SU-DHL-6 (cell line): ENCODE measurements around the gene GYPA.
"Not testable (repeated sequence)": the region's sequence is repeated elsewhere in the genome, so short reads cannot be mapped to it uniquely, and the experiment has no call there.

Source experiments
- H2AFZ ChIP-seq: fragments of 200-600 bp; sonication (generic); 2 replicates; pipeline ENCODE4 v1.6.1; 2014; ENCODE audit warnings: low read depth, mild to moderate bottlenecking, moderate library complexity, mixed read lengths, antibody characterized with exemption, low read length; ENCODE audit not compliant: severe bottlenecking
- H3F3A ChIP-seq: fragments of 200-600 bp; shearing (Covaris generic); 2 replicates; pipeline ENCODE4 v1.6.0; 2016; ENCODE audit warnings: antibody characterized with exemption, mild to moderate bottlenecking; ENCODE audit not compliant: insufficient read depth
- H3K27ac ChIP-seq: fragments of 200-600 bp; sonication (generic); 2 replicates; pipeline ENCODE4 v1.5.1; 2016; ENCODE audit warnings: low read depth, mild to moderate bottlenecking, low read length, moderate library complexity, mixed read lengths
- H3K27me3 ChIP-seq: fragments of 200-600 bp; sonication (generic), shearing (Covaris generic); 2 replicates; pipeline ENCODE4 v1.6.0; 2014; ENCODE audit warnings: mild to moderate bottlenecking, low read length
- H3K36me3 ChIP-seq: fragments of 200-600 bp; sonication (generic); 2 replicates; pipeline ENCODE4 v1.6.1; 2014; ENCODE audit warnings: mild to moderate bottlenecking, low read length, mixed read lengths
- H3K4me2 ChIP-seq: fragments of 300-600, 200-600 bp; shearing (Covaris generic), sonication (generic); 2 replicates; pipeline ENCODE4 v1.6.0; 2014; ENCODE audit warnings: low read length, low read depth, mild to moderate bottlenecking; ENCODE audit not compliant: poor library complexity, severe bottlenecking
- H3K4me3 ChIP-seq: fragments of 200-600 bp; sonication (generic); 2 replicates; pipeline ENCODE4 v1.5.1; 2014; ENCODE audit warnings: antibody characterized with exemption, low read length, mild to moderate bottlenecking, mixed read lengths; ENCODE audit not compliant: insufficient read depth, poor library complexity, severe bottlenecking
- H3K79me2 ChIP-seq: fragments of 200-600 bp; sonication (generic); 2 replicates; pipeline ENCODE4 v1.6.1; 2014; ENCODE audit warnings: mild to moderate bottlenecking, low read length, moderate library complexity; ENCODE audit not compliant: insufficient read depth
- H3K9ac ChIP-seq: fragments of 200-600 bp; sonication (generic); 2 replicates; pipeline ENCODE4 v1.7.0; 2014; ENCODE audit warnings: mild to moderate bottlenecking, low read length
- H3K9me2 ChIP-seq: fragments of 200-600 bp; sonication (generic); replicated peaks from 2 replicates; pipeline ENCODE4 v1.6.1; 2014; ENCODE audit warnings: low read length; ENCODE audit not compliant: insufficient read depth
- H3K9me3 ChIP-seq: fragments of 200-600 bp; sonication (generic); 2 replicates; pipeline ENCODE4 v1.6.1; 2014; ENCODE audit warnings: low read length, mixed read lengths; ENCODE audit not compliant: insufficient read depth
- H4K20me1 ChIP-seq: fragments of 200-600 bp; sonication (generic); 2 replicates; pipeline ENCODE4 v1.6.1; 2014; ENCODE audit warnings: low read depth, mild to moderate bottlenecking, antibody characterized with exemption, low read length, moderate library complexity, mixed read lengths
- CTCF ChIP-seq: fragments of 200-600 bp; sonication (generic); IDR thresholded peaks from one replicate; pipeline ENCODE4 v1.5.1; 2017; ENCODE audit warnings: antibody characterized with exemption, mild to moderate bottlenecking, low read length, moderate library complexity; ENCODE audit not compliant: insufficient read depth, poor library complexity, severe bottlenecking
- EZH2phosphoT487 ChIP-seq: fragments of 200-600 bp; sonication (generic), shearing (Covaris generic); conservative IDR thresholded peaks from 2 replicates; pipeline ENCODE4 v1.6.1; 2018; ENCODE audit warnings: mild to moderate bottlenecking, antibody characterized with exemption, low read length, moderate library complexity, mixed read lengths

GYPA gene

GRCh38 chr4:144090744-144091143 is 49.8 kb downstream of the GYPA start:
- Histone ChIP-seq H4K20me1 (no peaks in the 10 kb centered on the region), H3K27me3 (no peaks in the 10 kb centered on the region), H3K36me3 (no peaks in the 10 kb centered on the region)

GRCh38 chr4:144082053-144082452 is 58.5 kb downstream of the GYPA start:
- not testable (repeated sequence) for H3F3A ChIP-seq, H3K27me3 ChIP-seq, H3K9me3 ChIP-seq, H3K4me2 ChIP-seq, H3K27ac ChIP-seq, H3K9me2 ChIP-seq, H4K20me1 ChIP-seq, H3K4me3 ChIP-seq, H3K9ac ChIP-seq, H2AFZ ChIP-seq, H3K79me2 ChIP-seq, H3K36me3 ChIP-seq

More at GRCh38 chr4:144090744-144091143, 49.8 kb downstream of the GYPA start:
- no peak overlapping the region for H3K9ac ChIP-seq
- H3K79me2 ChIP-seq: no peaks in the 10 kb centered on the region
- H3K27ac ChIP-seq: no peak overlapping the region
- no peak overlapping the region for H2AFZ ChIP-seq
- no peaks in the 10 kb centered on the region for H3F3A ChIP-seq
- TF ChIP-seq EZH2phosphoT487 (no peak), CTCF (no peak)
- no peaks in the 10 kb centered on the region for H3K9me2 ChIP-seq
- no peak overlapping the region for H3K4me2 ChIP-seq
- no peak overlapping the region for H3K4me3 ChIP-seq
- H3K9me3 ChIP-seq: no peaks in the 10 kb centered on the region

- H3K9me3 ChIP-seq, H4K20me1 ChIP-seq, H3K27ac ChIP-seq, H3K4me2 ChIP-seq, H2AFZ ChIP-seq, H3K79me2 ChIP-seq, H3F3A ChIP-seq, H3K9ac ChIP-seq, H3K36me3 ChIP-seq, H3K27me3 ChIP-seq, H3K4me3 ChIP-seq, H3K9me2 ChIP-seq: not testable (repeated sequence)
Measured at GRCh38 chr4:144080135-144080534, 60.4 kb downstream of the GYPA start.

DNA sequence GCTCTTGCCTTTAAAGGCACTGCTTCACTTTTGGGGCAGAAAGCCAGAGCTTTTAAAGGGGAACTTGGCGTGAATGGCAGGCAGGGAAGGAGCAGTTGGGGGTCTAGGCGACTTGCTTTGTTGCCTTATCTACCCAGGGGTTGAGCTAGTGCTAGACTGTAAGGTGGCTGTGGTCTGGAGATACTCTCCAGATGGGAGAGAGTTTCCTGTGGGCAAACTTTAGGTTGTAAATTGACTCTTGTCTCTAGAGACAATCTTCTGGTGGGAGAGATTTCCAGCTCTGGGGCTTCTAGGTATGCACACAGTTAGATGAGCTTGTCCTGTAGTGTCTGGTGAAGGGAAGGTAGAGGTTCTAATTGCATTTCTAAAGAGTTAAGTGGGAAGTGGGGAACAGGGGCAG is 61.8 kb downstream of the GYPA start:
- H3F3A ChIP-seq, H3K9me2 ChIP-seq, H2AFZ ChIP-seq, H4K20me1 ChIP-seq, H3K36me3 ChIP-seq, H3K27ac ChIP-seq, H3K9me3 ChIP-seq, H3K79me2 ChIP-seq, H3K4me3 ChIP-seq, H3K27me3 ChIP-seq, H3K9ac ChIP-seq, H3K4me2 ChIP-seq: not testable (repeated sequence)

GRCh38 chr4:144061556-144061955 is 79.0 kb downstream of the GYPA start:
- H3K4me2 ChIP-seq, H3K4me3 ChIP-seq, H3K79me2 ChIP-seq, H3K27me3 ChIP-seq, H3K9me3 ChIP-seq, H3K27ac ChIP-seq, H3K36me3 ChIP-seq, H2AFZ ChIP-seq, H3F3A ChIP-seq, H3K9me2 ChIP-seq, H3K9ac ChIP-seq, H4K20me1 ChIP-seq: not testable (repeated sequence)

DNA sequence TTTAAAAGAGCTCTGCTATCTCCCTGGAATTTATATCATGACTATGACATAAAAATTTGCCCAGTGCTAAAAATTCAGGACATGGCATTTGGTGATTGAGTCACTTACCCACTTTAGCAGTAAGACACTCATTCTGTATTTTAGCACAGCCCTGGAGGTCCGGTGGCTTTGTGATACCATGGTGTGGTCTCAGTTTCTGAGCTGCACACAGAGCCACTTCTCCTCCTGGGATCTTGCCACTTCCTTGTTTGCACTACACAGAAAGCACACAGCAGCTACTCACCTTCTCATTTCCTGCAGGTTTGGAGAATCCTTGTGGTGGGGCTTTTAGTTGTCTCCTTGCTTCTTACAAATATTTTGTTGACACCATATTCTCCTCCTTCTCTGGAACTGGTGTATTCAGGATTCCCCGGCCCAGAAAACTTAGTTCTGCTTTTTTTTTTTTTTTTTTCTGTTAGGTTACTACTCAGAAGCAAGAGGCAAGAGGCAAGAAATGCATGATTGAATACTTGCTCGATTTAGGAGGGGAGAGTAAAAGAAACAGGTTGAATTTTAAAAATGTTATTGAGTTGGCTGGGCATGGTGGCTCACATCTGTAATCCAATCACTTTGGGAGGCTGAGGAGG is 80.2 kb downstream of the GYPA start:
- not testable (repeated sequence) for H4K20me1 ChIP-seq, H3K79me2 ChIP-seq

More for the DNA sequence above, 80.2 kb downstream of the GYPA start:
- H2AFZ ChIP-seq, H3K9ac ChIP-seq, H3K27me3 ChIP-seq, H3F3A ChIP-seq, H3K9me3 ChIP-seq, H3K27ac ChIP-seq, H3K4me2 ChIP-seq, H3K36me3 ChIP-seq, H3K9me2 ChIP-seq, H3K4me3 ChIP-seq: not testable (repeated sequence)
